RPMI7951 (cell line): Measurements from ENCODE around the gene CYP11A1. TPM values are rescaled to one million over a fixed set of nuclear protein-coding genes. Genes with fewer than 3 reads are reported as not detected.

Experiments
- DNase-seq: peaks from one replicate; pipeline ENCODE4 v3.0.0-alpha.2; 2012; ENCODE audit warnings: low read depth
- total RNA-seq: library from RNA; depleted of rRNA; stranded (reverse); fragments of >200 nt; shearing (Covaris generic); gene quantifications from 2 replicates; pipeline ENCODE4 v1.2.3, GENCODE V29; 2014

Gene CYP11A1
- total RNA-seq, 1 experiment from 2014 or later, result not detected

GRCh38 chr15:74347757-74348250 lies 19.6 kb downstream of the CYP11A1 start:
- no peak for DNase-seq

DNA sequence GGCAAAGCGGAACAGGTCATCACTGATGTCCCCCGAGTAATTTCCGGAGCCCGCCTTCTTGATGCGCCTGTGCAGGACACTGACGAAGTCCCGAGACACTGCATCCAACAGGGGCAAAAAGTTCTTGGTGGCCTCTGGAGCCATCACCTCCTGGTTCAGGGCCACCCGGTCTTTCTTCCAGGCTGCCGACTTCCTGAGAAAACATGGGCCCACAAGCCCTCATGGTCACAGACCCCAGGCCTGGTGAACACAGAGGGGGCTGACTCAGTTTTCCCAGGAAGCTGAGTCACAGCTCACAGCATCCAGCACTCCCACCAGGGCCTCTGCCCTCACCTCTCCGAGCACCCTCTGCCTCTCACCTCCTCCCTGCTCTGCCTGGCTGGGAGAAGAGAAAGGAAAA lies 22.4 kb downstream of the CYP11A1 start:
- peak; percentile 15 for DNase-seq

DNA sequence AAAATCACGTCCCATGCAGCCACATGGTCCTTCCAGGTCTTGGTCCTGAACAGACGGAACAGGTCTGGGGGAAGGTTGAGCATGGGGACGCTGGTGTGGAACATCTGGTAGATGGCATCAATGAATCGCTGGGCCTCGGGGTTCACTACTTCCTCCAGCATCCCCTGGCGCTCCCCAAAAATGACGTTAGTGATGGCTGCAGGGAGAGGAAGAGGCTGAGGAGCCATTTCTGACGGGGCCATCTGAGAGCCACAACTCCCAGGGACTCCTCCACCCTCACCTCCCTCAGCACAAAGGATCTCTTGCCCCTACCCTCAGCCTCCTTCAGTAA lies 23.7 kb downstream of the CYP11A1 start:
- DNase-seq, result no peak

DNA sequence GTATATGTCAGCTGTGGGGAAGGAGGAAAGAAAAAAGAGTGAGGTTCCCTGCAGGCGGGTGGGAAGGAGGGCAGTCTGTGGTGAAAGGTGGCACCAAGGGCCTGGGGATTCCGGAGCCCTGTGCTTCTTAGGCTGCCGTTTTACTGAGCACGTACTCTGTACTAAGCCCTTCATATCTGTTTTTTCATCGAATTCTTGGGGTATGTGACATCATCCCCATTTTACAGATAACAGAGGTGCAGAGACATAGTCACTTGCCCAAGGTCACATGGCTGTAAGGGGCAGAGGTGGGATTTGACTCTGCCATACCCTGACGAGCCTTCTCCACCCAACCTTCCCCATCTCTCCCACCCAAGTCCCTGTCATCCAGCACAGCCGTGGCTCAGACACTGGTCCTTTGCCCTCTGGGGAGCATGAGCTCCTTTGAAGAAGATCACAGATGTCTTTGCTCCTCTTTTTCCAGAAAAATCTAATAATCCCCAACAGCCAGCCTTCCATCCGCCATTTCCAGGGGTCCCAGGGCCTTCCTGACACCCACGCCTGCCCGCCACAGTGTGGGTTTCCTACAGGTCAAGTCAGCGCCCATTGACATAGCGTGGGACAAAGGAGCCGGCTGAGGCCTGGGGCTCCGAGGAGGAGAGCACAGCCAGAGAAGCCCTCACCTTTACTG lies 24.2 kb downstream of the CYP11A1 start:
- DNase-seq, result no peak

DNA sequence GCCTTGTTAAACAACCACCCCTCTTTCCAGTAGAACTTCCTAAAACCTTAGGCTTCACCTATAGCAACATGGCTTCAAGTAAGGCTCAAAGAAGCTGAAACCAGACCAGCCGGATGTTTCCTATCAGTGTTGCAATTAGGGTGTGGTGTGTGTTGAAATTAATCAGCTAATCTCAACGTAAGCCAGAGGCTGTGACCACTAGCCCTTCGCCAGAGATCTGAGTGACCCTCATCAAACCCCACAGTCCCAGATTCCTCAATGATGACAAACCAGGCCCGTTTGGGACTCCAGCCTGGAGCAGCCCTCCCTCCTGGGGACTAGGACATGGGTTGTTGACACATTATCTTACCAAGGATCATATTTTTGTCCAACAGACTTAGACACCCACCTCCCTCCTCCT lies 27.3 kb downstream of the CYP11A1 start:
- DNase-seq, result peak; percentile 42

DNA sequence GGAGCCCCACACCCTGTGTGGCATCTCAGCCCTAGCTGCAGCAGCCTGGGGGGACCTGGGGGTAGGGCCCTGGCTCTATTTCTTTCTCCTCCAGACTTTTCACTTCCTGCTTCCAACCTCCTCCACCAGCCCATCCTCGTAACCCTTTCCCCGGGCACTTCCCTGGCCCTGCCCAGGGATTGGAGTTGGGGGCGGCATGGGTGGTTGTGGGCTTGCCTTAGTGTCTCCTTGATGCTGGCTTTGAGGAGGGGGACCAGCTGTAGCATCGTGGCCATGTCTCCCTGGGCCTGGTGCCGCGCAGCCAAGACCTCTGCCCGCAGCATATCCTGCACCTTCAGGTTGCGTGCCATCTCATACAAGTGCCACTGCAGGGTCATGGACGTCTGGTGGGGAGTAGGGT lies 28.1 kb downstream of the CYP11A1 start:
- no peak for DNase-seq

DNA sequence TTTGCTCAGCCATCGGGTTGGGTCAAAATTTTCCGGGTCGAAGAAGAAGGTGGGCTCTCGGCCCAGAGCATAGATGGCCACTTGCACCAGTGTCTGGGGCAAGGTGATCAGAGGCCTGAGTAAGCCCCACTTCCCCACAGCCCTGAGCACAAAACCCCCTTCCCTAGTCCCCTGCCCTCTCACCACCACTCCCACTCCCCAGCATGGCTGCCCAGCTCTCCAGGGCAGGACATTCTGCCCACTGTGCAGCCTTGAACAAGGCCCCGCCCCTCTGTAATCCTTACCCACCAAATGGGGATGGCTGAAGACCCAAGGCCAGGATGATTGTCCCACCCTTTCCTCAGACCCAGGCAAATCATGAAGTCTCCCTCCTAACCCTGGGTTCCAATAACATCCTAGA lies 28.8 kb downstream of the CYP11A1 start:
- DNase-seq, result no peak

DNA sequence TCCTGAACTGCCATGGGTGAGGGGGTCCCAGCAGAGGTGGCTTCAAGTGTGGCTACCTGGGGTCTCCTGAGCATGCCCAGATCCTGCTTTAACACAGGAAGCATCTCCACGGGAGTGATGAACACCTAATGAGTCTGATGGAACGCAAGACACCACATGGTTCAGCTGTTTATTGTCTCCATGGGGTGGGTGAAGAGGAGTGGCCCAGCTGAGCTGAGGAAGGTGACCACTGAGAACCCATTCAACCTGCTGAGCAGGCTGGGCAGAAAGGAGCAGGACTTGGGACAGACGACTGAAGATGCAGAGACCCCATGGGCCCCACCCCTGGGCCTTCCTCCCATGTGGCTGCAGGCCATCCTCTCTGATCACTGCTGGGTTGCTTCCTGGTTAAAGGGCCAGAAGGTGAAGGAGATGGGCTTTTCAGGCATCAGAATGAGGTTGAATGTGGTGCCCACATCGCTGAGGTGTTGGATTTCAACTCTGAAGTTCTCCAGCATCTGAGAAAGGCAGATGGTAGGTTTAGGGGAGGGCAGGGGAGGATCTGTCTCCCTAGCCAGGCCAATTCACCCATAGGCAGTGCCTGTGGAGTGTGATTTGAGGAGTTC lies 29.7 kb downstream of the CYP11A1 start:
- DNase-seq, result no peak

- DNase-seq, result no peak
Observed at GRCh38 chr15:74337146-74337545, 30.3 kb downstream of the CYP11A1 start.

- no peak for DNase-seq
Observed at GRCh38 chr15:74336061-74337005, 31.1 kb downstream of the CYP11A1 start.

DNA sequence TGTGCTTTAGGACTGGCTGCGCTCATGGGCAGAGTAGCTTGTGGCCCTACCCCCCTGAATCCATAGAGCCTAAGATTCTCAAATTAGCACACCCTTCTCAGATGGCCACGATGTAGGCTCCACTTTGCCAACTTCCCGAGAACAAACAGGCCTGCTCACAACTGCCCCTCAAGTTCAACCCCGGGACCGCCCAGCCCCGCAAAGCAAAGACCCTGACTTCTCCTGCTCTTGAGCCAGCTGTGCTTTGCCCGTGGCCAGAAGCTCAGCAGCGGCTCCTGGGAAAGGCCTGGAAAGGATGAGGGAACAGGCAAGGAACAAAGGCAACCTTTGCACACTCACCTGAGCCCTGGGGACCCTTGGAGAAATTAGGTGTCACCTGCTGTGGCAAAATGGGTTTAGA lies 32.0 kb downstream of the CYP11A1 start:
- DNase-seq, result no peak

- no peak for DNase-seq
Observed at GRCh38 chr15:74334127-74334526, 33.3 kb downstream of the CYP11A1 start.

DNA sequence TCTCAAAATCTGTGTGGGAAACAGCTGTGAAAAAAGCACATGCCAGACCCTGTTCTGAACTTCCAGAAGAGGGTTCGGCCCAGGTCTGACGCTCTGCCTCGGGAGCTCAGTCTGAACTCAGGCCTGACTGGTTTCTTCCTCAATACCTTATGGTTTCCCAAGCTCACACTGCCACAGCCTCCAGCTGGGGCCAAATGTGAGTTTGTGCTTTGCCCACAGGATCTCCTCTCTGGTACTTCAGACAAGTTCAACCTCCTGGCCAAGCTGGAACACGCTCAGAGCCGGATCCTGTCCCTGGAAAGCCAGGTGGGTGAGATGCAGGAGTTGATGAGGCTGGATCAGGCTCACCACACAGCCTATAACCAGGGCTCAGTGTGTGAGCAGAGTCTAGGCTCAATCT lies 33.8 kb downstream of the CYP11A1 start:
- no peak for DNase-seq

DNA sequence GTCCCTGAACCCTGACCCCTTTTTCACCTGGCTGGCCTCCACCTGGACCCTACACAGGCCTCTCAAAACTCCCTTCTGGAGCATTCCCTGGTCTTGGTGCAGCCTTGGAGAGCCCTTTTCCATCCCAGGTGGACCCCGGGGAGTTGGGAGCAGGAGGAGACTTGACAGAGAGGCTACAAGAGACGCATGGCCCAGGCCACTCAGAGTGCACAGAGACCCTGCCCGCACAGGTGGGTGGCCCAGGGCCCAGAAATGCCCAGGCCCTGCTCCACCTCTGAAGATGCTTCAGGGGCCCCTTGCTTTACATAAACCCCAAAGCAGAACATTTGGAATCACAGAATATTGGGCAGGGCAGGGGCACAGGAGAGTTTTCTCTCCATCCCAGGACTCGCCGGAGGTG lies 34.4 kb downstream of the CYP11A1 start:
- no peak for DNase-seq

DNA sequence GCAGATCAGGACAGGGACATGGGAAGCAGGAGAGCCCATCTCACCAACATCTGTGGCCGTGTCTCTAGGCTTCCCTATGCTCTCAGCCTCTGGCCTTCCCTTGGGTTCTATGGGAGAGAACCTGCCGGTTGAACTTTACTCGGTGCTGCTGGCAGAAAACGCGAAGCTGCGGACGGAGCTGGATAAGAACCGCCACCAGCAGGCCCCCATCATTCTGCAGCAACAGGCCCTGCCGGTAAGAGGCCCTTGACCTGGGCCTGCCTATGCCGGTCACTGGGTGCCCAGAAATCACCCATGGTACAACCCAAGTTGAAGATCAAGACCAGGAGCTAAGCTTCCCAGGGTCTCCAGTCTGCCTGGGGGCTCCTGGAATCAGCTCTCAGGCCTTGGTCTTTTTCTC lies 34.8 kb downstream of the CYP11A1 start:
- no peak for DNase-seq

DNA sequence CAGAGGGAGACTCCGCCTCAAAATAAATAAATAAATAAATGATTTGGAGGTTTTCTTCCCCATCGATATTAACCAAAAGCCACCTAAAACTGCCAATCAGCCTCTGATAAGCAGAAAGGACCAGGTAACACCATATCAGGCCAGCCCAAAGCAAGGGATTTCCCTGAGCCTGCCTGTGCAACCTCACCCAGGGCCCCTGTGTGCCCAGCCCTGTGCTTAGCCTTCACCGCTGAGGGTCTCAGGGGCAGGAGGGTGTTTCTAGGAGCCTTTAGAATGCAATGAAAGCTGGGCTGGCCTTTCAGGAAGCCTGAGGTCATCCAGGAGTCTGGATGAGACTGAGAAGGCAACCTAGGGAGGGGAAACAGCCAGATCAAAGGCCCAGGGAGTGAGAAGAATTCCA lies 35.4 kb downstream of the CYP11A1 start:
- DNase-seq, result no peak

- DNase-seq, result no peak
Observed at GRCh38 chr15:74330861-74331408, 36.5 kb downstream of the CYP11A1 start.

- no peak for DNase-seq
Observed at GRCh38 chr15:74328331-74329056, 39.0 kb downstream of the CYP11A1 start.

DNA sequence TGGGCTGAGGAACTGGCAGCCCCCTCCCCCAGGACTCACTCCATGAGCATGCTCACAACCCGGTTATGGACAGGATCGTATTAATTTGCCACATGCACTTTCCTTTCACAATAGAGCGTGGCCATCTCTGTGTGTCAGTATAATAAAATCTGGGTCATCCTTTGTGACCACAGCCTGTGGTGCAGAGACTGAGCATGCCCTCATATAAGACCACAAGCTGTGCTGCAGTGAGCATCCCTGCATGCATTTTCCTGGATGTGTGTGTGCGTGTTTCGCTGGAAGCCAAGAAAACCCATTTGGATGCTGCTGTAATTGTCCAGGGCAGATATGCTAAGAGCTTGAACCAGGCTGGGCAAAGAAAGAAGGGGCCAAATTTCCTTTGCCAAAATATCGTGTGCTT lies 39.7 kb downstream of the CYP11A1 start:
- DNase-seq, result no peak

DNA sequence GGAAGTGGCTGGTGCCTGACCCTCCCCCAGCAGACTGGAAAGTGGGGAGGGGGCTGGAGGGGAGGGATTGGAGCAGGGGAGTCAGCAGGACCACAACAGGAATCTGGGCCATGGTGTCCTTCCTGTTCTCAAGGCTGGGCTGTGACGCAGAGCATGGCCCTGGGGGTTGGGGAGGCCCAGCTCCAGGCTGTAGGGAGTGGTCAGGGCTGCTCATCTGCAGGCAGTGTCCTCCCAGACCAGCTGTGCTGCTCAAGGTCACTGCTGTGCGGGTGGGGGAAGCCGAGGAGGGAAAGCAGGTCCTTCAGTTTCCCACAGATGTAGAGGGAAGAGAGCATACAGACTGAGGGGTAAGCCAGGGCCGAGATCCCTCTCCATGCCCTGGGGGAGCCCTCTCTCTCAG lies 40.7 kb downstream of the CYP11A1 start:
- DNase-seq, result peak; percentile 49

DNA sequence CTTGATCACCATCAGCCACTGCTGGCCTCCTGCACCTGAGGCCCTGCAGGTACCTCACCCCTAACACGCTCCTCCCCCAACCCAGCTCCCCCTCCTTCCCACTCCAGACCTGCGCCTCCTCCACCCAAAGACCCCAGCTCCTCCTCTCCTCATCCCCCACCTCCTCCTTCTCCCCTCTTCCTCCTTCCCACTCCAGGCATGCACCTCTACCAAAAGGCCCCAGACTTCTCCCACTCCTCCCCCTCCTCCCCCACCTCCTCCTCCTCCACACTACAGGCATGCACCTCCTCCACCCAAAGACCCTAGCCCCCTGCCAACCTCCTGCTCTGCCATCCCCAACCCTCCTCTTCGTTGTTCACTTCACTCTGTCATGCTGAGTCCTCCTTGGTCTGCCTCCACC lies 42.7 kb downstream of the CYP11A1 start:
- no peak for DNase-seq
